Measurements from ENCODE around the gene SRGAP2.
"Not testable (repeated sequence)": the region's sequence is repeated elsewhere in the genome, so short reads cannot be mapped to it uniquely, and the experiment has no call there.

The SRGAP2 gene

DNA sequence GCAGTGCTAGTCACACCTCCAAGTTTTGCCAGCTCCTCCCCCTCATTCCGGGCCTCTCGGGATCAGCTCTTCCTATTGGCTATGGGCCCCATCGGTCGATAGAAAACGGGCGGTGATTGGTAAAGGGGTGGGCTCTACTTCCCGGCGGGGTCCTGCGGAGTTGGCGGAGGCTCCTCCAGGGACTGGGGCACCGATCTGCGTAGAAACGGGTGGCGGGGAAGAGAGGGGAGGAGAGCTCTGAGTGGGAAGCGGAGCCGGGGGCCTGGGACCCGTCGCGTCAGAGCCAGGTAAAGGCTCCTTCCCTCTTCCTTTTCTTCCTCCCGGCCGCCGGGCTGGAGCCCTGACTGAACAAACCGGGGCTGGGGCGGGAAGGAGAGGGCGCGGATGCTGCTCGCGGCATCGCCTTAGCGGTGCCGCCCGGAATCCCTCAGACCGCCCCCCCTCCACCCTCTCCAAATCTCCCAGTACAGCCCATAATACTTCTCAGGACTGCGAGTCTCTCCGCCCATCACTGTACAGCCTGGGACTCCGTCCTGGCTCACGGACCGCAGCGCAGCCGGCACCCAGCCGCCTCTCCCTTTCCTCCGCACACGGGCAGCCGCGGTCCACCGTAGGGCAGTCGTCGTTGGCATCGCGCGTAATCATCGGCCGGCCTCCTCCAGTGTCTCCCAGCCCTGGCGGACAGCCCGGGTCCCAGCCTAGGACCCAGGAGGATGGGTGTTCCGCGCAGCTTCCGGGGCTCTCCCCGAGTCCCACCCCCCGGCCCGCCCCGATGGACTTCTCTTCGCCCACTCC, at the start of gene SRGAP2:
Gene SRGAP2, plus strand, starts transcription at position 178 of the 795 bp plus-strand sequence. CDS start 2,430 bp downstream, outside the sequence.
- DNase-seq, result peak; percentile 38

DNA sequence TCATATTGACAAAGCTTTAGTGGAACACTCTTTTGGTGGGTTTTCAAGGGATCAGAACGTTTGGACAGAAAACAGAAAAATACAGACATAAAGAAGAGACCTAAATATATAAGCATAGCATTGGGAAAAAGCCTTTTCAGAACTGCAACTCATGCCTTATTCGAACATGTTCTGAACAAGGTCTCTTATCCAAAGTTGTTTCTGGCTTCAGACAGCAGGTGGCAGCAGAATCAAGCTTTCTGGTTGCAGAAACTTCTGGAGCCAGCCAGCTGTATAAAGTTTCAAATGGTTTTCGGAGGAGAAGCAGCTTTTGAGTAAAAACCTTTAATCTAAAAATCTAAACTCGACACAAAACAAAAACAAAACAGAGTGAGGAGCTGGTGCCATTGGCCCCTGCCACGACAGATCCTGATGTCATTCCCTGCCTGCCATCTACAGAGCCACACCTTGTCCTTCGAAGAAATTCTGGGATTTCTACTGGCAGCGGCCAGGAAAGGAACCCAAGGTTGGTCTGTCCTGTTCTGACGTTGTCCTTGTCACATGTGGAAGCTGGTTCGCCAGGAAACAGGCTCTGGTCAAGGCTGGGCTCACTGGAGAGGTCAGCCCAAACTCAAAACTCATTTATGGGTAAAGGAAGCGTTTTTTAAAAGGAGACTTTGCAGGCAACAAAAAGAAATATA, 35.9 kb upstream of the SRGAP2 start:
- peak; percentile 4 for DNase-seq

DNA sequence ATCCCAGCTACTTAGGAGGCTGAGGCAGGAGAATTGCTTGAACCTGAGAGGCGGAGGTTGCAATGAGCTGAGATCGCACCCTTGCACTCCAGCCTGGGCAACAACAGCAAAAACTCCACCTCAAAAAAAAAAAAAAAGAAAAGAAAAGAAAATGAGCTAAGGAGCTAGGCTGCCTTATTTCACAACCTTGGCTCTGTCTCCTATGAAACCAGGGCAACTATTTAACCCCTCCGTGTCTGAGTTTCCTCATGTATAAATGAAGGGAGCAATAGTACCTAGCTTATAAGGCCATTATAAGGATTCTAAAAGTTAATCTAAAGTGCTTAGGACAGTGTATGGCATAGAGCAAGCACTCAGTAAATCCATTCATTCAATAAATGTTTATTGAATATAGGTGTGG, 33.5 kb upstream of the SRGAP2 start:
- not testable (repeated sequence) for DNase-seq

DNA sequence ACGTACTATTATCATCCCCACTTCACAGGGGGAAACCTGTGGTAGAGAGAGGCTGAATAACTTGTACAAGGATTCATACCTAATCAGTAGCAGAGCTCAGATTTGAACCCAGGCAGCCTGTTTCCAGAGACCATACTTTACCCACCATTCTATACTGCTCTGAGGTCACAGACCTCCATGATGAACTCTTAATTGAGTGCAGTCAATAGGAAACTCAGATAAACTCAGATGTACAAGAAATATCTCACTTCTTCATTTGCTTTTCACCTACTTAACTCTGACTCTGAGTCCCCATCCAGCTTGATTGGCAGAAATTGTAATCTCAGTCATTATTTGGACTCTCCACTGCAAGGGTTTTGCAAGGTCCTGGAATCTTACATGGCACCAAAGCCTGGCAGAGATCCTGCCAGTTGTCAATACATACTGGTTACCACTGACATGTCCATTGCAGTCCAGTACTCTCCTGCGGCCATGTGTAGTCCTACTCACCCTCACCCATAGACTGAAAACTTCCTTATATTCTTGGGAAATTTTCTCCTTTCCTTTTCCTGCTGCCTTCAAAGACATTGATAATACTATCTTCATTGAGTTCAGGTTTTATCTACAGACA, 30.1 kb upstream of the SRGAP2 start:
- DNase-seq, result not testable (repeated sequence)

DNA sequence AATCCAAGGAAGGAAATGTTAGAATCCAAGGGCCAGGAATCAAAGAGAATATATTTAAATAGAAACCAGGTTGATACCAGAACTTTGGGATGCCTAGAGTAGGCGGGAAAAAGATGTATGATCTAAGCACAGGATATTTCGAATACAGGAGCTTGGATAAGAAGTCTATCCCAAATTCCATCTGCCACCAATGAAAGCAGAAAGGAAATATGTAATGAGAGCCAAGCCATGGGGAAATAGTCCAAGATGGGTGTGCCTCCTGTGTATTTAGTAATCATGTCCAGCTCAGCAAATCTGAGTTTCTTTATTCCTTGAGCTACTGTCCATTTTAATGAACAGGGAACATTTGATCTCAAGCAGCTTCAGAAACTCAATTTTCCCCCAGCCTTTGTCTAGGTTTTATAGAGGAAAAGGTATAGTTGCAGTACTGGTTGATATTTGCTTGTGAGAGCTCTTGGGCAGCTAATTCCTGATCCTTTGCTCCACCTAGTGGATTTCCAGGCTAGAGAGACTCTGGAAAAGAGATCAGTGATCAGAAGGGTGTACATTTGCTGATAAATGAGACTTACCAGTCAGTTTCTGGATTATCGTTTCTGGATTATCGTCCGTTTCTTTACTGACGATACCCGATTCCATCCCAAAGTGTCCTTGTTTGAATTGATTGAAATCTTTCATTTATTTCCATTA, 29.0 kb upstream of the SRGAP2 start:
- not testable (repeated sequence) for DNase-seq

DNA sequence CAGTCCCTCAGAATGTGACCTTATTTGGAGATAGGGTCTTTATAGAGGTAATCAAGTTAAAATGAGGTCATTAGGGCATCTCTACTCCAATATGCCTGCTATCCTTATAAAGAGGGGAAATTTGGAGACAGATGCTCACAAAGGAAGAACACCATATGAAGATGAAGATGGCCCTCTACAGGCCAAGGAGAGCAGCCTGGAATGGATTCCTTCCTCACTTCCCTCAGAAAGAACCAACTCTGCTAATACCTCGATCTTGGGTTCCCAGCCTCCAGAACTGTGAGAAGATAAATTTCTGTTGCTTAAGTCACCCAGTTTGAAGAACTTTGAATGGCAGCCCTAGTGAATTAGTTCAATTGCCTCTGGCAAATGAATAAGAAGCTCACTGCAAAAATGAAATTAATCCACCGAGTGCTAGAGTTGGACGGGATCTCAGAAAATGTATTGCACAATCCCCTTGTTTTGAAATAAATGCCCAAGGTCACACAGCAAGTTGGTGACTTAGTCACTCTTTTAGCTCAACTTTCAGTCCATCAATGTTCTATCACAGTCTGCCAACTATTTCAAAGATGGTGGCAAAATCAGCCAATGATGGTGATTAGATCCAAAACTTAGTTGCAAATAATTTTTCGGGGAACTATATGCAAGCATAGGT, 27.8 kb upstream of the SRGAP2 start:
- not testable (repeated sequence) for DNase-seq

DNA sequence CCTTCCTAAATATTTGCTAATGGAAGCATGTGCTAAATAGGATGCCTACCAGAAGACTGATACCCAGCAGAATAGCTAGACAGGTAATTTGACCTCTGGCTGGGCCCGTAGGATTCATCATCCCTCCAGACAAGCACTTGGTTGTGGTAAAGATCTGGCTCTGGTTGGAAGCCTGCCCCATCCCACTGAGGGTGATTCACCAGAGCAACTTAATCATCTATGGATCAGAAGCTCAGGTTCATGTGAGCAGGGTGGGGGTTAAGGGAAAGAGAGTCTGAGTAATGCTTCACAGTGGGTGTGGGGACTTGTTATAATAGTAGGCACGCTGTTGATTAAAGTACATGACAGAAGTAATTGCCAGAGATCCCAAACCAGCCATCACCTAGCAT, 27.2 kb upstream of the SRGAP2 start:
- not testable (repeated sequence) for DNase-seq

DNA sequence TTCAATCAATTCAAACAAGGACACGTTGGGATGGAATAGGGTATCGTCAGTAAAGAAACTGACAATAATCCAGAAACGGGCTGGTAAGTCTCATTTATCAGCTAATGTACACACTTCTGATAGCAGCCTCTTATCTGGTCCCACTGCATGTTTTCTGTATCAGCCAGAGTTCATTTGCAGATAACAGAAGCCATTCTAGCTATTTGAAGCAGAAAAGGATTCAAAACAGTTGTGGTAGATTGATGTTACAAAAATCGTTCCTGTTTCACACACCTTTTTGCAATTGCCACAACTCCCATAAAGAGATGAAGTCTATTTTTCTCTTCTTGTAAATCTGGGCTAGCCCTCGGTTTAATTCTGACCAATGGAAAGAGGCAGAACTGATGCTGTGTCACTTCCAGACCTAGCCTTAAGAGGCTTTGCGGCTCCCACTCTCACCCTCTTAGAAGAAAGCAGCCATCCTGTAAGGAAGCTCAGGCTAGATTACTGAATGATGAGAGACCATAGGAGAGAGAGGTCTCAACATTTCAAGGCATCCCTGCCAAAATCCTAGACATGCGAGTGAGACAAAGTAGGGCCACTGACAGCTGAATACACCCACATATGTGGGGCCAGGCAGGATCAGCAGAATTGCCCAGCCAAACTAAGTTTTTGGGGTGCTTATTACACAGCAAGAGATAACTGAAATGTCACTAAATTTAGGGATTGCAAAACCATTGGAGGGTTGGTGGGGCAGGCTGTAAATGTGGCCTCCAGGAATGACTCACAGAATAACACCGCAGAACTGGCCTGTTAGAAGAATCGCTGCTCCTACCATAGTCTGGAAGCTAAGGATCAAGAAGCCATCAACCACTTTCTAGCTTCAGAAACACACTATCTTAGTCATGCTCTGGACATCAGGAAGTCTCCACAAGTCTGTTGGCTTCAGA, 25.0 kb upstream of the SRGAP2 start:
- not testable (repeated sequence) for DNase-seq

DNA sequence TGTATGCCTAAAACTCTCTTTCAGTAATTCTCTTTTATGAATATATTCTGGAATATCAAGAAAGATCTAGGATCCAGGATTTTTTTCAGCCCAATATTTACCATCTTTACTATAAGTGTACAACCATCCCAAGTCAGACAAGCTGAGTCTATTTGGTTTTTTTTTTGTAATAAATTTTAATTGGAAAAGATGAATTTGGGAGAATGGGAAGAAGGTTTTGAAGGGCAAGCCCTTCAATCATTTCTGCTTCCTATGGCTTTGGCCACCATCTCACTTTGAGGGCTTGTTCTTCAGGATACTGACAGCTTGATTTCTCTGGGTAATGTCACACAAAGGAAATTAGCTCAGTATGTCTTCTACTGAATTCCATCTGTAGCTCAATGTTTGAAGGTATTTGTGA, 23.7 kb upstream of the SRGAP2 start:
- DNase-seq, result not testable (repeated sequence)

DNA sequence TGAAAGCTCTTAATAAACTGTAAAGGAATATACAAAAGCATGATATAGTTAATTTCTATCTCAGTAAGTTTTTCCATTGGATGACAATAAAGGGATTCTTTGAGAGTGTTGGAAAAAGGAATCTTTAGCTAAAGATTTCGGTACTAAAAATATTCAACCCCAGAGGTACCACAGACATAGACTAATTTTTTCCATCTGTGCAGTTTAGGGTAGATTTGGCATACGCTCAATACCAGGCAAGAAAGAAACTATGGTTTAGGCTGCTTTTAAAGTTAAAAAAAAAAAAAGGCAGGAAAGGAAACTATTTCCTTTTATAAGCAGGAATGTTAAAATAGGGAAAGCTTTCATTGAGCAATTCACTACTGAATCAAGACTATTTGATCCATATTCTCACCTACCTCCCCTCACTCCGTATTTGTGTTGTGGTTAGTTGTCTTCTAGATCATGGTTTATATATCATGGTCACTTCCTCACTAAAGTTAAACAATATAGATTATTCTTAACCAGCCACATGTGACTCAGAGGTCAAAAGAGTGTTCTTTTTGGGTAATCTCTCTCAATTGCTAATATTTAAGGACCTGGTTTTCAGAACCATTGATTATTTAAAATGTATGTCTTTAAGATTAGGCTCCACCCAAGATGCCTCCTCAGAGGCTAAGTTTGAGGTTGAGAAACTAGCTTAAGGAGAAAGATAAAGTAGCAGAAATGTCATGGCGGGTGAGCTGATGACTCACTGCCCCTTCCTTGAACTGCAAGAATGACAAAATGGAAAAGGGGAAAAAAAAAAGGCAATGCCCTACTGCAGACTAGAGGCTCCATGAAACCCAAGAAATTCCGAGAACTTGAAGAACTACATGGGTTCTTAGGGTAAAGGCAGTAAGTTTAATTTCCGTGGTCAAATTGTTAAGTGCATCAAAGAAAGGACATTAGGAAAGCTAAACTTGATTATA, 20.7 kb upstream of the SRGAP2 start:
- not testable (repeated sequence) for DNase-seq

DNA sequence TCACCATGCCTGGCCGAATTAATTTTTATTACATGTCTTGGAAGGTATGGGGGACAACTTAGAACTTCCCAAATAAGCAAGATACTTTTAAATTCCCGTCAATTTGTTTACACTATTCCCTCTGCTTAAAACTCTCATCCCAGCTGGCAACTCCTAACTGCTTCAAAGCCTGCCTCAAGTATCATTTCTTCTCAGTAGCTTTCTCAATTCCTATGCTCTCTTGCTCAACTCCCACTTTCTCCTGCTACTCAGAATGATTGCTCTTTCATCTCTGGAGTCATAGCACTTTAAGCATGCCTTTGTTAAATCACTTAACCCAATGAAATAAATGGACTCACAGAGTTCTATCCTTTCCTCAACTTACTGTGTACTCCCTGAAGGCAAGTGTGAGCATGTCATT, 19.6 kb upstream of the SRGAP2 start:
- DNase-seq, result not testable (repeated sequence)

DNA sequence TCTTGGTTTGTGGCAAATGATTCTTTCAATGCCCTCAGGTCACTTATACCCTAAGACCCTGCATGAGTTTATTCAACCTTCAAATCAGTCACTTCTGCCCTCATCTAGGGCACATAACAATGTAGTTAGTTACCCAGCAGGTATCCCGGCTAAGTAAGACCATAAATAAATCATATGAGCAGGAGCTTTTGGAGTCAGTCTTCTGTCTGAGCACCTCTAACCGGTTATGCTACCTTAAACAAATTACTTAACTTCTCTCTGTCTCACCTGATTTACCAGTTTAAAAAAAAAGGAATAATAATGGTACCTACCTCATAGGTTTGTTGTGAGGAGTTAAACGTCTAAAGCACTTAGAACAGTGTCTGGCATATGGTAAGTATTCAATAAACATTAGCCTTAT, 17.6 kb upstream of the SRGAP2 start:
- not testable (repeated sequence) for DNase-seq

DNA sequence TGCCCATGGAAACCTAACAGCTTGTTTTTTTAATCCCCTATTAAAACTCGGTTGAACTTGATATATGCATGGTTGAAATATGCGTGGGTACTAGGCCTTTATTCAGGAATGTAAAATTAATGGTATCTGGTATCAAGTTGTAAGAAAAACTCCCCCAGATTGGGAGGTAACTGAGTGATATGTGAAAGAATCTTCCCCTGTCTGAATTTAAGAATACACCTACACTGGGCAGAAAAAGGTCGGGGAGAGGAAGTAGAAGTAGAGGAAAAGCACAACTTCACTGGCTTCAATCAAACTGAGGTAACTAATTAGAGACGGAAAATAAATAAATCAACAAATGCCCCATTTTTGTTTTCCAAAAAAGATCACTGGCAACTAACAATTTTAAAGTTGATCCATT, 16.5 kb upstream of the SRGAP2 start:
- not testable (repeated sequence) for DNase-seq

DNA sequence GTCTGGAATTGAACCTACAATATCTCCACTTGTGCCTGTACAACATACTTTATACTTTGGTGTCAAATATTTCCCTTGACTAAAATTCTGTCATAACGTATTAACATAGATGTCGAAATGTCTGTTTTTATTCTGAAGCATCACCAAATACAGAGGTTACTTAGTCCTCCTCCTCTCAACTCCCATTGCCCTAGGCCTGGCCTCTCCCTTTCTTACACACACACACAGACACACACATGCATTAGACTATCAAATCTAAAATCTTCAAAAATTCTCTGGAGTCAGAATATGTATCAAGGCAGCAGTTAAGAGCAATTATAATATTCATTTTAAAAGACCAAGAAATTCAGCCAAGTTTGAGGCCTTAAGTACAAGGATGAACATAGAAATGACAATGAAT, 8.2 kb upstream of the SRGAP2 start:
- DNase-seq, result not testable (repeated sequence)

DNA sequence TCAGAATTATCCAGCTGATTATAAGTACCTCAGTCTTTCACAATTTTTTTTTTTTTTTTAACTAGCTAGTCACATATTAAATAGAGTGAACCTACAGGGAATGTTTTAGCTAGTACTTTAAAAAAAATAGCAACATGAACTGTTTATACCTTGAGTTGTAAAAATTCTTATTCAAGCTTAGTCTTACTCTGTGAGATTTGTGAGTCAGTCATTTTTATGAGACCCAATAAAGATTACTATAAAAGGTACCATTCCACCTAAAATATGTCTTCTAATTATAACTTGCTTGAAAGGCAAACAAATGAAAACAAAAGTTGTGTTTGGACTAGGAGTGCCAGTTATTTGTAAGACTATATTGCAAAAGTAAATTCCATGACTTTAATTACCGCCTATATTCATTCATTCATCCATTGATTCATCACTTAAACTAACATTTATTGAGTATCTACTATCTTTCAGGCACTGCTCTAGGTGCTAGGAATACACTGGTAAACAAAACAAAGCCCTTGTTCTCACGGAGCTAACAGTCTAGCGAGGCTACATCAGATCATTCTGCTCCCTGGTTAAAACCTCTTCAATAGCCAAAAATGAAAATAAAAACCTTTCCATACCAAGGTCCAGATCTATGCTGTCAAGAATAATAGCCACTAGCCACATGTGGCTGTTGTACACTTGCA, 6.5 kb upstream of the SRGAP2 start:
- not testable (repeated sequence) for DNase-seq

DNA sequence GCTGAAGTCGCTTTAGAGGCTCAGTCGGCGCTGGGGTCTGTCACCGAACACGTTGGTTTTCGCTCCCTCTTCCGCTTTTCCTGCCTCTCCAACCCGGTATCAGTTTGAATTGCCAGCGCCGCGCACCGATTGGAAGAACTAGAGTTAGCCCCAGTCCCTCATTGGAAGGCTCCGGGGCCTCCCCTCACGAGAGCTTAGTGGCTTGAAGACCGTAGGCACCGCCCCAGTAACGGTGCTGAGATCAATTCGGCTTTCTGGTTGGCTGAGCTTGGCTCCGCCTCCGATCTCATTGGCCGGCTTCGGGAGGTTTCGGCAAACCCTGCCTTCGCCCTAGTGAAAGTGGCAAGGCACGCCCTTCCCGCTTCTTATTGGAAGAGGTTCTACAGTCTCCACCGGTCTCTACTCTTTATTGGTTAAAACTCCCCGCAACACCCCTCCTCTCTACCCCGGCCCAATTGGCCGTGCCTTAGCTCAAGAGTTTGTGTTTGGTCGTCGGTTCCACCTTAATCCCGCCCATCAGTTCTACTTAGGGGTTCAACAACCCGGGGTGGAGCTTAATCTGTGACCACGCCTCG, 465 bp upstream of the SRGAP2 start, which contains the start of gene FAM72A:
Gene FAM72A, minus strand, starts transcription at position 51 of the 575 bp plus-strand sequence. CDS start 814 bp downstream, outside the sequence.
- peak; percentile 100 for DNase-seq

DNA sequence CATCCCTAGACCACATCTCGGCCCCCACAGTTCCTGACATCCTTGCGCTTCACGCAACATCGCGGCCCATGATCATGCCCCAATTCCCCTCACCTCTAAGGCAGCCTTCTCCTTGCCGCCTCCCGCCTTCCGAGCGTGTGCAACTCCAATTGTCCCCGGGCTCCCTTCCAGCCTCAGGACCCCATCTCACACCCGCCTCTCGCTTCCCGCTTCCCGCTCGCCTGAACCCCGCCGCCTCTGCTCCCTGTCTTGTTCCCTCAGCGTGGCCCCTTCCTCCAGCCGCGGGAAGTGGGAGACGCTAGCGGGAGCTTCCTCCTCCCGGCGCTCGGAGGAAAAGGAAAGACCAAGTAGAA, 794 bp downstream of the SRGAP2 start:
- DNase-seq, result not testable (repeated sequence)

DNA sequence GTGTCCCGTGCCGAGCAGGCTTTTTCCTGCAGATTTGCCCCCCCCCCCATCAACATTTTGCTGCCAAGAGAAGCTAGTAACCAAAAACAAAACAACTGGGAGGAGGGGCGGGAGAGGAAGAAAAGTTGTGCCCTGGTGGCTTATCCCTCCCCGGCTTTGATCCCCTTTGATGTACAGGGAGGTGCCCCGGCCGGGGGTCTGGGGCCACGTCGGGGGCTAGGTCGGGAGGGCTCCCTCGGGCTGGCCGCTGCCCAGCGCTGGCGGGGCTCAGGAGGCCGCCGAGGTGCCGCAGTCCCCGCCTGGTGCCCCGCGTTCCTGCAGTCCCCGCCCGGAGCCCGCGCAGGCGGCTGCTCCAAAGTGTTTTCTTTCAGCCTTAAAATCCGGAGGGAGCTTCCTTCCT, 1.5 kb downstream of the SRGAP2 start:
- DNase-seq, result not testable (repeated sequence)

DNA sequence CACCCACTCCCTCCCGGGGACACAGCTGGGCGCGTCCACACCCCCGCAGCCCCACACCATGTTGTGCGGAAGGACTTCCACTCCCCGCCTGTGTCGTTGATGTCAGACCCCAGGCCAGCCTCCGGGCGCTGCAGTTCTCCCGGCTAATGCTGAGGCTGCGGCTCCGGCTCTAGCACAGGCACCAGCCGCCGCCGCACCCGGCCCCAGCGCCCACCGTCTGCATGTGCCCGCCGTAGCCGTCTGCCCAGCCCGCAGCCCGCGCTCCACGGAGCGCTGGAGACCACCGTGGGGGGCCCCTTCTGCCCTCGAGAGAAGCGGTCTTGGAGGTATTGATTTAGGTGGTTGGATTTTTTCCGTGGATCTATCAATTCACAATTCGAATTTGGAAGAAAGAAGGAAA, 2.2 kb downstream of the SRGAP2 start:
- not testable (repeated sequence) for DNase-seq

Data from CD4-positive, alpha-beta T cell treated with Interleukin-4 for 4 hours (primary cell).